Stimulated activated CD4-positive, alpha-beta T cell treated with anti-CD3 and anti-CD28 coated beads, TNF-alpha, amount 100 ng/mL, for 1 hour (primary cell): Measurements from ENCODE around the gene AHDC1.
"Not testable (repeated sequence)": the region's sequence is repeated elsewhere in the genome, so short reads cannot be mapped to it uniquely, and the experiment has no call there.

ENCODE experiments used
- DNase-seq, 3 donors: peaks; one replicate each; pipeline ENCODE4 v3.0.0-alpha.2; 2020; ENCODE audit warnings: low read depth in 3 of 3, low spot score in 1 of 3

Gene AHDC1

DNA sequence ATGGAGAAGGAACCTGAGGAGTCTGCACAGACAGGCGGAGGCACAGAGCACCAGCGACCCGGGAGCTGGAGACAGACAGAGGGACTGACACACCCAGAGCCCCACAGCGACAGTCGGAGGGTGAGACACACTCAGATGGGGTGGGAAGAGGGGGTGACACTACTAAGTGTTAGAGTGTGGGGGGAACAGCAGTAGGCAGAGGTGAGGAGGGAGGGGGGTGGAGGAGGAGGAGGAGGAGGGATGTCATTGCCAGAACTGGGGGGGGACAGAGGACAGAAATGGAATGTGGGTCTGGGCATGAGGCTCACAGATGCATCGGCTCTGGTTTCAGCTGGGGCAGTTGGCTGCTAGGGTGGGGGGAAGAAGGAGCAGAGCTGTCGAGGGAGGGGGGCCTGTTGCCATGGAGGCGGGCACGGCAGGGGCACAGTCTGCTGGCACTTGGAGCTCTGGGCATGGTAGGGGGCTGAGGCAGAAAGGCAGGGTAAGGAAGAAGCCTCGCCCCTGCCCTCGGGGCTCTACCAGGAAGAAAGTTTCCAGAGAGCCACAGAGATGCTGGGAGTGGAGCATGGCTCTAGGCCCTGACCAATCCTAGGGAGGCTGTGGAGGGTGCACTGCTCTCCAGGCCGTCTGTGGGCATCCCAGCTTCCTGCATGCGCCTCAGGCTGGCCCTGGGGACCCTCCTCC is 37.3 kb downstream of the AHDC1 start:
- DNase-seq = no peak

DNA sequence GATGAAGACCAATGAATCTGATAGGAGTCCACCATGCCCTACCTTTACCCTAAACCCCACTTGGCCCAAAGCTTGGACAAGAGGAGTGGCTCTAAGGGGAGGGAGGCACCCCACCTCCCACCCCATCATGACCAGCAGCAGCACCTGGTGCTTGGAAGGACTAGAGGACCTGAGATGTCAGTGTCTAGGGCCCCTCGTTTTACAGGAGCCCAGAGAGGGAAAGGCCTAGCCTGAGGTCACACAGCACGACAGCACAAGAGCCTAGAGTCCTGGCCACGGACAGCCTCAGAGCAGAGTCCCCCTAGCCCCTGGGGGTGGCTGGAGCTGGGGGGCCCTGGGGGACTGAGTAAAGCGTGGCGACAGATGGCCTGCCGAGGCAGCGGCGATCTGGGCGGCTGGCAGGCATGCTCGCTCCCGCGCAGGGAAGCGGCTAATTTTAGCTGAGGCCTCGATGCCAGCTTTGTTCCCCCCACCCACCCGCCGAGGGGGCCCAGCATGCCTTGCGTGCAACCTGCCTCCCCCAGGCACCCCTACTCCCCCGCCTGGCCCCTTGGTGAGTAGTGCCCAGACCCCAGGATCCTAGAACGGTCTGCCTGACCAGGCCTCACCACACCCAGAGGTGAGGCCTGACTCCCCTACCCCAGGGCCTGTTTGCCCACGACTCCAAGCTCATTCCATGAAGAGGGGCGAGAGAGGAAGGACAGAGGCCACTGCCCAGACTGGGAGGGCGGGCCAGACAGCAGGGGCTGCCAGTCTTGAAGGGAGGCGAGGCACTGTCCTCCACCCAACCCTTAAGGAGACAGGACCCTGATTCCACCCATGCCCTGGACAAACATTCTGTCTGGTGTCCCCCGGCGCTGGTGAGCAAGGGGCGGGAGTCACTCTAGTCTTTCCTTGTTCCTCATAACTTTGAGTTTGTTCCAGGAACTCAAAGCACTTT is 39.0 kb downstream of the AHDC1 start:
- DNase-seq = no peak

DNA sequence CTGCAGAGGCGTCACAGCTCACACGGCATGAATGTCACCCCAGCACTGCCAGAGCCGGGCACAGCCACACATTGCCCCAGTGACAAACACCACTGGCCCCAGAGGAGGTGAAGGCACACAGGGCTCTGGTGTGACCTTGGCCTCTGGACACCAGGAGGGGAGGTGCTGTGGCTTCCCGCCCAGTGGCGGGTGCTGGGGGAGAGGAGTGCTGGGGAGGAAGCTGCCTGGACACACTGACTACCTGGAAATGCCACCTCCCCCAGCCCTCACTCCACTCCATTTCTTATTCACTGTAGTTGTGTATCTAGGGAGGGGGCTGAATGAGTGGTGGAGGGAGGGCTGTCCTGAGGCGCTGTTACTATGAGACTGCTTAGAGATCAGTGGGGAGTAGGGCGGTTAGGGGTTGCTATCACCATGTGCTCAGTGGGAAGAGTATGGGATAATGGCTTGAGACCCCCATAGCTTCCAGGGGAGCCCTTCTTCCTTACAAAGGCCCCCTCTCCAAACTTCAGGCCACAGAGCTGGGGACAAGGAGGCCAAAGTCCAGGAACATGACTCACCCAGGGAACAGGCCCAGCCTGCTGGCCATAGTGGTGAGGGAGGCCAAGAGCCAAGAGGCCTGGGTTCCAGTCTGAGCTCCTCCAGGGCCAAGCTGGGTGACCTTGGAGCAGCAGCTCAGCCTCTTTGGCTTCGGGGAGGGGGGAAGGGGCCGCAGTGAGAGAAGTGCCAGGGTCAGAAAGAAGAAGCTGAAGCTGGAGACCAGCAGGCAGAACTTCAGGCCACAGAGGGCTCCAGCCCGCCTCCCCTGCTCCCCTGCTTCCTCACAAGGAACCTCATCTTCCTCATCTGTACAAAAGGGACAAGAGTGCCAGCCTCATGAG is 40.1 kb downstream of the AHDC1 start:
- DNase-seq = no peak

DNA sequence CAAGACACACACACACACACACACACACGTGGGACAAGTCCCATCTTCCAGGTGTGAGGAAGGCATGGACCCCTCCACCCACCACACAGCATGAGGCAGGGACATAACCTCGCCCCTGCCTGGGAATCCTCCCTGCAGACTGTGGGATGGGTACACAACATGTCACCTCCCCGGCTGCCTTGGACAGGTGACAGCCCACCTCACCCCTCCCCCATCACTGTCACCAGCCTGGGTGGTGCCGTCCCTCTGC is 40.7 kb downstream of the AHDC1 start:
- DNase-seq = no peak

DNA sequence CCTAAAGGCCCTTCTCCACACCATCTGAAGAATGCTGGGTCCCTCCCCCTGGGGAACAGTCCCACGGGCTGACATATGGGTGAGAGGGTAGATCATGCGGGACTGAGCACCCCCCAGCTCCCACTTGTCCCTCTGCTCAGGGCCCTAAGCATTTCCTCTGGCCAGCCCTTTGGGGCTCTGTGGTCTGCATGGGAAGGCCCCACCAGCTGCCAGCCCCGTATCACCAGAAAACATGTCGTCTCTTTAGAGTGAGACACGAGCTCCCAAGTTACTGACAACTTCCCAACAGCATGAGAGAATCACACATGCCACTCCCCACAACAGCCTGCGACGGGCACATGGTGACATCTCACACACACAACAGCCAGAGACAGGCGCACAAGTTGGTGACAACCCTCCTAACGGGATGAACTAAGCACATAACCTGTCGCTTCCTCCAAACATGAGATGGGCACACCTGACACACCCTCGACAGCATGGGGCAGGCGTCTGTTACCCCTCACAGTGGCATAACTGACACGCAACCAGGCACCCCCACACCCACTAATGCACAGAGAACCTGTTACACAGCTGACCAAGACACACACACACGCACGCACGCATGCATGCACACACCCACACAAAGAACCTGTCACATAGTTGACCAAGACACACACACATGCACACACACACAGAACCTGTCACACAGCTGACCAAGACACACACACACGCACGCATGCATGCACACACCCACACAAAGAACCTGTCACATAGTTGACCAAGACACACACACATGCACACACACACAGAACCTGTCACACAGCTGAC is 41.2 kb downstream of the AHDC1 start:
- no peak for DNase-seq

DNA sequence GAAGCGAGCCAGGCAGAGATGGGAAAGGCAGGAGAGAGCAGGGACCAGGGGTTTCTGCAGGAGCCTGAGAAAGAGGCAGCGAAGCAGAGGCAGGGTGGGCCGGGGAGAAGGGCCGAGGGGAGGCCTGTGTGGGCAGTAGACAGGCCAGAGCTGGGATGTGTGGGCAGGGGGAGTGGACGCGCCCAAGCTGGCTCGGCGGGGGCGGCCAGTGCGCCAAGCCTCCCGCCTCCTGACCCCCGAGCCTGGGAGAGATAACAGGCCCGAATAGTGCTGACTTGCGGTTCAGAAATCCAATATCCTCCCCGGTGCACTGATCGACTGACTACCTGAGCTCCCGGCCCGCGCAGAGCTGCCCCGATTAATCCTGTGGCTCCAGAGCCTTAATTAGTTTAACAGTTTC is 41.9 kb downstream of the AHDC1 start:
- no peak for DNase-seq

DNA sequence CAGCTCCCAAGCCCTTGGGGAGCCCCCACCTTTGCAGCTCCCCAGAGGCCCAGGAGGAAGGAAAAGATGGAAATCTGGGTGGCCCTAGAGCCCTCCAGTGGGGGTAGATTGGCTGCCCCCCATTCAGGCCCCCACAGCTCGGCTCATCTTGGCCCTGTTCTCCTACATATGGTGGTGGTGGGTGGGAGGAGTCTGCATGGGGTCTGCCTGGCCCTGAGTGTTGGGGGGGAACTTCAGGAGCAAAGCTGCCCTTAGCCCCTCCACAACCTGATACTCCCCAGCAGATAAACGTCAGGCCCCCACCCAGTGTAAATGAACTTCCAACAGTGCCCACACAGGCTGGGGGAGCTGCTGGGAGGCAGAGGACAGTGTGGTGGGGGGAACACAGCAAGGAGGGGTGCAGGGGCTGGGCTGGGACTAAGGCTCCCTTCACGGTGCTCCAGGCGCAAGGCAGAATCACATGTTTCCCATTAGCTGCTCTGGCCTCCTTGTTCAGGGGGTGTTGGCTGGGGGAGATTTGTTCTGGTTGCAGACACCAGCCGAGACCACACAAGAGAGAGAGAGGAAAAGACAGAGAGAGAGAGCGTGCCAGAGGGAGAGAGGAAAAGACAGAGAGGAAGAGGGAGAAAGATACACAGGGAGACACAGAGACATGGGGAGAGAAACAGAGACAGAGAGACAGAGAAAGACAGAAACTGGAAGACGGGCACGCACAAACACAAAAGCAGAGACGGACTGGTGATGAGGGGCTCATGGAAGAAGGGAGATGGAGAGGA is 42.6 kb downstream of the AHDC1 start:
- no peak for DNase-seq

DNA sequence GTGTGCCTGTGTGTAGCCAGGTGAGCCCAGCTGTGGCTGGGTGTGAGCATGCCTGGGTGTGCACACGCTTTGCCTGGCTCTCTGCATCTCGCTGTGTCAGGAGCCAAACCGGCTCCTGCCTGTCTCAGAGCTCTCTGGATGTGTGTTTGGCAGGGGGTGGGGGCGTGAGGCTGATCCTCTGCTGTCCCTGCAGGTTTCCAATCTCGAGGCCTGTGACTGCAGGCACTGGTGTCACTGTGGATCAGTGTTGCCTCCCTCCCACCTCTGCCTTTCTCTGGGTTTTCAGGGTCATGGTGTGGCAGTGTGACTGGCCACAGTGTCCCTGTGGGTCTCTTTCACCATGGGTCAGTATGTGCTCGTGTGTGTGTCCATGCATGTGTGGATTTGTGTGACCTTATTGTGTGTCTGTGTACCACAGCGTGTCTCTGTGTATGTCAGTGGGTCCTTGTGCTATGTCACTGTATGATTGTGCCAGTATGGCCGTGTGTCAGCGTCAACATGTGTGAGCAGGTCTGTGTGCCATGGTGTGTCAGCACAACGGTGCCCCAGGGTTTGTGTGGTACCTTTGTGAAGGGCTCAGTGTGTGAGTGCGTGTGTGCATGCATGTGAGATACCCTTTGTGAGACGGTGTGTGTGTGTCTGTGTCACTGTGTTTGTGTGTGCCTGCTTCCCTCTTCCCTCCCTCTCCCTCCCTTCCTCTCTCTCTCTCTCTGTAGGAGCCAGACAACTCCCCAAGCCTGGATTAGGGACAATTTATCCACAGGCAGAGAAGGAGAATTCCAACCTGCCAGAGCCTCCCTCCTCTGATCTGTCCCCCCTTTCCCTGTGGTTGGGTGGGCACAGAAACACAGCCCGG is 43.4 kb downstream of the AHDC1 start:
- no peak for DNase-seq

DNA sequence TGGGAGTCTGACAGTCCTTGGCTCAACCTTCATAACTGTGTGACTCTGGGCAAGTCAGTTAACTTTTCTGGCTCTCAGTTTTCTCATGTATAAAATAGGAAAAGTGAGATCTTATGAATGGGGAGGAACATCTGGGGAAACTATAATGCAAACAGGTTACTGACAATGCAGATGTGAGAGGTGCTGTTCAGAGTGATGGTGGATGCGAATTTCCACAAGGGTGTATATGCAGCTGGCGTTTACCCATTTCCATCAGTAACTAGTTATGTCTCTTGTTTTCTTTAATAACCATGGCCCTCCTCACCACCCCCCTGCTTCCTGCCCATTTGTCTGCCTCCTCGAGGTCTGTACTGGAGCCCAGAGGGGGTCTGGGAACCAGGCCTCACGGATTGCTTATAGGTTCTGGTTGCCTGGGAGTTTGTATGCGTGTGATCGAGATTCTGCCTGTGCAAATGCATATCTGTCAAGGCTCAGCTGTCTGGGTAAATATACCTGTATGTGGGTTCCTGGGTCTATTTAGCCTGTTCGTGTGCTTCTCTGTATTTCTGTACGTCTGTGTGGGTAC is 44.4 kb downstream of the AHDC1 start:
- DNase-seq = no peak

DNA sequence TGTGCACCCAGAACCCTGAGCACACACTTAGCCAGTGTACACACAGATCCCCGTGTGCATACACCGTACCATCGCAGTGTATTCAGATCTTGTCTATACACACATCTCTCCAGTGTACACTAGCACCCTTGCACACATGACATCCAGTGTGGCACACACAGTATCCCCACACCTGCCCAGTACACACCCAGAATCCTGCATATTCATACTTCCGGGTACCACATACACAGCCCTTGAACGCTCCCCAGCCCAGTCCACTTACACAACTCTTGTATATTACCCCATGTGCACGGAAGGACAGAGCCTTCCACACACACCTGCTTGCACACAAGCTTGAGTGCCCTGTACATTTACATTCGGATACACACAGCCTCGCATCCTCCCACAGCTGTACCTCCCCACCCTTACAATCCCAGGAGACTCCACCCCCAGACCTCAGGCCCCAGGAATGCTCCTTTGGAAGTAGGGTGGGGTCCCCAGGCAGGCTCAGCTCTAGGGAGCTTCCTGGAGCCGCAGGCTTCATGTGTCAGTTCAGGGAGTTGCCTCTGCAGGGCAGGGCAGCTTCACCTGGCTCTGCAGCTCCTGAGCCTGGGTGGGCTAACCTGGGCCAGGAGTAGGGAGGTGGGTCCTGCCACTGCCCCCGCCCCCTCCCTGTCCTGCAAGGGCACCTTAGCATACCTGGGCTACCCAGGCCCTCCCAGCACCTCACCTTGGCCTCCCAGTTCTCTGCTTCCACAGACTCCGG is 46.2 kb downstream of the AHDC1 start:
- DNase-seq = no peak

DNA sequence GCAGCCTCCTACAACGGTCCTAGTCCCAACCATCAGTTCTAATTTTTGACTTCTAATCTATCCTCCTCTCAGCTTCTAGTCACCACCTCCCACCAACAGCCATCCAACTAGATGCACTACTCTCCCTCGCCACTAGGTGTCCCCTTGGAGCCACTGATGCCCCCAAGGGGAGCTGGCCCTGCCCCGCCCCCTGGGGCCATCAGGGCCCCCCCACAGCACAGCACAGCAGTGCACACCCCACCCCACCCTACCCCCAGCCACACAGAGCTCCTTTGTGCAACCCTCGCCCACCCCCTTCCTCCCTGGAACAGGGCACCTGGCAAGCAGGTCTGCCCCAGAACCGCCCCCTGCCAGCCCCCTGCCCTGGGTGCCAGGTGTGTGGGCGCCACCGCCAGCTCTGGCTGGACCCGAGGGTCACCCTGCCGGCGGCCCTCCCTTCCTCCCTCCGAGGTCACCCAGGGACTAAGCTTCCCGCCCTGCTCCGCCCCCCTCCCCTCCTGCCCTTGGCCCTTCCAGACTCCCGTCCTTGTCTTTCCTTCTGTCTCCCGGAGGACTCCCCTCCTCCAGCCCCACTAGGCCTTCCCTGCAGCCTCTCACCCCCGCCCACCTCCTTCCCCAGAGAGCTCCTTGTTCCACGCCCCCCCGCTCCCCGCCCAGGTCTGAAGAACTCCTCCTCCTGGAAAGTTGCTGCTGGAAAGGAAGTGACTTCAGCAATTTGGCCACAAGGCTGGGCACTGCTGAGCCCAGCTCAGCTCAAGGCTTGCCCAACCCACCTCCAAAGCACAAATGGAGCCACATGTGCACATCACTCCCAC is 47.0 kb downstream of the AHDC1 start:
- peak; percentile 38 to 62 (median 48) for DNase-seq

DNA sequence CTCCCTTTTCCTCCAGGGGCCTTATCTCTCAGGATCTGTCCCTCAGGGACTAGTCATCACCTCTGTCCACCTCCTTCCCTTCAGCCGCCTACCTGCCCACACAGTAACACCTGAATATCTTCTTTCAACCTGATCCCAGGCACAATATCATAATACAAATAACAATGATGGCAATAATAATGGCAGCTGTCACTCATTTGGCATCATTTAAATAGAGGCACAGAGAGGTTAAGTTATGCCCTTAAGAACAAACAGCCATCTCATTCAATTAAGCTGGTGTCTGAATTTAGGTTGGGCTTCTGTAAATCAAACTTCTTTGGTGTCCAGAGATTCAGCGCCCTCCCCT is 47.5 kb downstream of the AHDC1 start:
- no peak for DNase-seq

DNA sequence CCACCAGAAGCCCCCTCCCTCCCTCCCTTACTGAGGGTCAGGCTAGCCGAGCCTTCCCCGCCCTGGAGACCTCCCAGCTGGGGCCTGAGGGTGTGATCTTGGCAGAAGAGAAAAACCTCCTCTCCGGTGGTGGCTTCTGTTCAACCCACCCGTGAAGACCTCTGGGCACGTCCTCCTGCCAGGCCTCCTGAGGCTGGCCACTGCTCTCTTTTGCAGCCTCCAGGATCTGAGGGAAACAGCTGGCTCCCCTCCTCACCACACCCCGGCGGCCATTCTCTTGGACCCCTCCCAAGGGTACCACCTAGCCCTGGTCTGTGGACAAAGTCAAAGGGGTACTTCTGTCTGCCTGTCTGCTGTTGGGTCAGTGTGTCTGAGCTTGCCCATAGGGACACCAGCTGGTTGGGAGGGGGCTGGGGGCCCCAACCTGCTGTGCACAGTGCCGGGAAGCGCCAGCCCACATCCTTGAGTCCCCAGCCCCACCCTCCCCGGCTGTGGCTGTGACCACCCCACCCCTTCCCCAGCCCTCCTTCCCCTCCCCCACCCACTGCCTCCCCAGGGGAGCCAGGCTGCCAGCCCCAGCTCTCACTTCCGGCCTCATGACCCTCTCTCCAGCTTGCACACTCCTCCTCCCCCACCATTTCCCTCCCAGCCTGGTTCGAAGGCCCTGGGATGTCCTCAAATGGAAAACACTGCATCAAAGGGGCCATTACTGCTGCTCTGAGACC is 48.1 kb downstream of the AHDC1 start:
- no peak for DNase-seq

DNA sequence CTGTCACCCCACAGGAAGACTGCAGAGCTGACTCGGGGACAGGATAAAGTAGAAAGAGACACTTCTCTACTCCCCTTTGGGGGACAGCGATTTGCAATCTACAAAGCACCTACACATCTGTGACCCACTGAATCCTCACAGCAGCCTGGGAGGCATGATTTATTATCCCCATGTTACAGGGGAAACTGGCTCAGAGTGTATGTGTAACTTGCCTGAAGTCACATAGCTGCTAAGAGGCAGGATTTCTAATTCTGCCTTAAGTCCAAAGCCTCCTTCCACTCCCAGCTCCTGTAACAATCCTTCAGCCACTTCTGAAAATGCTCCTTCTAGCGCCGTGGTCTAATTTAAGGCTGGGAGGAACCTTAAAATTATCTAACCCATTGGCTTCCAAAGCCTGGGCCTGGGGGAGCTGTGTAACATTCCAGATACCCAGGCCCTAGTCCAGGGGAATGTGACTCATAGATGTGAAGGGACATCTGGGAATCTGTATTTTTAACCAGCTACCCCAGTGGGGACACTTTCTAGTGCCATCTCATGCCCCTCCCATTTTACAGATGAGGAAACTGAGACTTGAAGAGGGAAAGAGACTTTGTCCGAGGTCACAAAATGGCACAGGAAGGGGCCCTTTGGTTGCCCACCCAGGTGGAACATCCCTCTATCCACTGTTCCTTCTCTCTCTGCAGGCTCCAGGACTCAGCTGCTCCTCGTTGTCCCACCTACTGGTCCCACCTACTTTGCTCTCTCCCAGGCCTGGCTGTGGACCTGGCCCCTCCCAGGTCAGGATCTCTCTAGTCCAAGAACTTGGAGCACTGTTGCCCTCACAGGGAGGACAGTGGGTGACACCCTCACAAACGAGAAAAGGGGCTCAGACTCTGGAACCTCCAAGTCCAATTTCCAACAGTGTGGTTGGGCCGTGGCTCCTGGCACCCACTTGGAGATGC is 48.9 kb downstream of the AHDC1 start:
- no peak for DNase-seq

DNA sequence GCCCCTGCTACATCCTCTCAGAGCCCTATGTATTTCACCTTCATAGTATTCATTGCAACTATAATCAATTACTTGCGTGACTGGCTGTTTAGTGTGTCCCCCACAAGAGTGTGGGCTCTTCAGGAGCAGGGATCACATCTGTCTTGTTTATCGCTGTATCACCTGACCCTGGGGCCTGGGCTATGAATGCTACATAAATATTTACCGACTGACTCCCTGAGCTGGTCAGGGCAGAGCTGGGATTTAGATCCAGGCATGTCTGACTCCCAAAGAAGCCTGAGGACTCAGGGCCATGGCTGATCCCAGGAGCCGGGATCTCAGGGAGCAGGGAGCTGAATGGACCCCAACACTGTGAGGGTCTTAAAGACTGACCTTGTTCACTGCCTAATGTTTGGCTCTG is 49.7 kb downstream of the AHDC1 start:
- DNase-seq = no peak

DNA sequence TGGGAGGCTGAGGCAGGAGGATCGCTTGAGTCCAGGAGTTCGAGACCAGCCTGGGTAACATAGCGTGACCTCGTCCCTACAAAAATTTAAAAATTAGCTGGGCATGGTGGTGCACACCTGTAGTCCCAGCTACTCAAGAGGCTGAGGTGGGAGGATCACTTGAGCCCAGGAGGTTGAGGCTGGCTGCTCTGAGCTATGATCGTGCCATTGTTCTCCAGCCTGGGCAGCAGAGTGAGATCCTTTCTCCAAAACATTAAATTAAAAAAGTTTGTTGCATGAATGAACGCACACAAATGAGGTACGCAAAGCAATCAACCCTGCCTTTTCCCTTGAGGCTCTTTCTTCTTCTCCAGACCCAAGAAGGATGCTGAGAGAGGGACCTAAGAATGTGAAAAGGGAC is 50.1 kb downstream of the AHDC1 start:
- not testable (repeated sequence) for DNase-seq
